Nephron progenitor cell (in vitro differentiated cells): ENCODE measurements around the gene MYBL2.

Experiments used
- DNase-seq: peaks from one replicate; pipeline ENCODE4 v3.0.0; 2021
- H3K27ac Mint-ChIP-seq: 2 replicates; pipeline ENCODE4 v1.8.0; 2021; ENCODE audit warnings: mild to moderate bottlenecking, moderate library complexity, mixed read lengths
- H3K27me3 Mint-ChIP-seq: 2 replicates; pipeline ENCODE4 v1.8.0; 2021; ENCODE audit warnings: mild to moderate bottlenecking, low read depth, mixed read lengths; ENCODE audit not compliant: poor library complexity
- H3K36me3 Mint-ChIP-seq: 2 replicates; pipeline ENCODE4 v1.8.0; 2021; ENCODE audit warnings: low read depth, mixed read lengths
- H3K4me1 Mint-ChIP-seq: 2 replicates; pipeline ENCODE4 v1.8.0; 2021; ENCODE audit warnings: mixed read lengths
- H3K4me3 Mint-ChIP-seq: 2 replicates; pipeline ENCODE4 v1.8.0; 2021; ENCODE audit warnings: mild to moderate bottlenecking, moderate library complexity, mixed read lengths
- H3K9me3 Mint-ChIP-seq: 2 replicates; pipeline ENCODE4 v1.8.0; 2021; ENCODE audit warnings: mild to moderate bottlenecking, moderate library complexity, mixed read lengths
- TF ChIP-seq, protein P1 (sequence below): fragments of 200-600 bp; sonication (generic); IDR thresholded peaks from 2 replicates; pipeline ENCODE4 v1.5.0; 2021; ENCODE audit warnings: antibody characterized with exemption

Gene MYBL2

GRCh38 chr20:43716123-43716522 lies 49.2 kb downstream of the MYBL2 start:
- no peak overlapping the region for H3K4me3 Mint-ChIP-seq
- peaks cover 7% of the 10 kb centered on the region for H3K4me1 Mint-ChIP-seq
- H3K27ac Mint-ChIP-seq: no peak overlapping the region
- peaks cover 29% of the 10 kb centered on the region for H3K36me3 Mint-ChIP-seq
- no peak for DNase-seq
- H3K9me3 Mint-ChIP-seq: no peaks in the 10 kb centered on the region
- H3K27me3 Mint-ChIP-seq: no peaks in the 10 kb centered on the region
- TF ChIP-seq, protein P1, sequence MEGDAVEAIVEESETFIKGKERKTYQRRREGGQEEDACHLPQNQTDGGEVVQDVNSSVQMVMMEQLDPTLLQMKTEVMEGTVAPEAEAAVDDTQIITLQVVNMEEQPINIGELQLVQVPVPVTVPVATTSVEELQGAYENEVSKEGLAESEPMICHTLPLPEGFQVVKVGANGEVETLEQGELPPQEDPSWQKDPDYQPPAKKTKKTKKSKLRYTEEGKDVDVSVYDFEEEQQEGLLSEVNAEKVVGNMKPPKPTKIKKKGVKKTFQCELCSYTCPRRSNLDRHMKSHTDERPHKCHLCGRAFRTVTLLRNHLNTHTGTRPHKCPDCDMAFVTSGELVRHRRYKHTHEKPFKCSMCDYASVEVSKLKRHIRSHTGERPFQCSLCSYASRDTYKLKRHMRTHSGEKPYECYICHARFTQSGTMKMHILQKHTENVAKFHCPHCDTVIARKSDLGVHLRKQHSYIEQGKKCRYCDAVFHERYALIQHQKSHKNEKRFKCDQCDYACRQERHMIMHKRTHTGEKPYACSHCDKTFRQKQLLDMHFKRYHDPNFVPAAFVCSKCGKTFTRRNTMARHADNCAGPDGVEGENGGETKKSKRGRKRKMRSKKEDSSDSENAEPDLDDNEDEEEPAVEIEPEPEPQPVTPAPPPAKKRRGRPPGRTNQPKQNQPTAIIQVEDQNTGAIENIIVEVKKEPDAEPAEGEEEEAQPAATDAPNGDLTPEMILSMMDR: no peak

- Mint-ChIP-seq H3K27ac (no peak overlapping the region), H3K27me3 (no peaks in the 10 kb centered on the region), H3K4me3 (no peak overlapping the region), H3K9me3 (no peaks in the 10 kb centered on the region), H3K36me3 (peaks cover 25% of the 10 kb centered on the region), H3K4me1 (peaks cover 7% of the 10 kb centered on the region)
- TF ChIP-seq, protein P1: no peak
- DNase-seq: no peak
These were observed 50.1 kb downstream of the MYBL2 start for GRCh38 chr20:43716757-43717615.

DNA sequence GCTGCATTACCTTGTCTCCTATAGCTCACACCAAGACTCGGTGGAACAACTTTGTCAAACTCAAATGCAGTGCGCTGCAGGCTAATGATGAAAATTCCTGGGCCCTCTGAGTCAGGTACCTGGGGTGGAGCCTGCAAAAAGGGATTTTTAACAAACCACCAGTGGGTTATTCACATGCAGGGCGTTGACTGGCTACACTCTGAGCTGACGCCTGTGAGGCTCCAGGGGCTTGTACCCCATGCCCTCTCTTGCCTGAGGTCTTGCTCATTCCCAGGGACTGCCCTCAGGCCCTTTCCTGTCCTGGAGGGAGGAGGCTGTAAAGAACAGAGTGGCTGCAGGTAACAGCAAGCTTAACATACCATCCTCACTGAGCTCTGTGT lies 50.7 kb downstream of the MYBL2 start:
- no peak for DNase-seq
- Mint-ChIP-seq H3K27me3 (no peaks in the 10 kb centered on the region), H3K36me3 (peaks cover 24% of the 10 kb centered on the region), H3K4me3 (no peak overlapping the region), H3K27ac (no peak overlapping the region), H3K9me3 (no peaks in the 10 kb centered on the region), H3K4me1 (peaks cover 7% of the 10 kb centered on the region)
- TF ChIP-seq, protein P1: no peak

- peaks cover 3% of the 10 kb centered on the region for H3K27me3 Mint-ChIP-seq
- TF ChIP-seq, protein P1: no peak
- peaks cover 7% of the 10 kb centered on the region for H3K4me1 Mint-ChIP-seq
- DNase-seq: no peak
- no peak overlapping the region for H3K4me3 Mint-ChIP-seq
- H3K27ac Mint-ChIP-seq: no peak overlapping the region
- no peaks in the 10 kb centered on the region for H3K9me3 Mint-ChIP-seq
- H3K36me3 Mint-ChIP-seq: peaks cover 17% of the 10 kb centered on the region
These were observed 53.1 kb downstream of the MYBL2 start for GRCh38 chr20:43720007-43720406.

DNA sequence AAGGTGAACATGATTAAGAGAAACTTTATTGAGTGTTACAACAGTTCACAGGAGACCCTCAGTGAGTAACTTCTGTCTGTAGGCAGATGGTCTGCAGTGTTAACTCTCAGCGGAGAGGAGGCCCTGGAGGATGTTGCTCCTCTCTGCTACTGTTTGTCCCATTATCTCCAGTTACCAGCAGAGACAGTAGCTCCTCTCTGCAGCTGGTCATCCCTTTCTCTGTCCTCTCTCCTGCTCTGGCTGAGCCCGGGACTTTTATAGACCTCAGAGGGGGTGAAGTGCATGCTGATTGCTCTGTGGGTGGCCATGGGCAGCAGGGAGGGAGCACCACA lies 54.1 kb downstream of the MYBL2 start:
- Mint-ChIP-seq H3K36me3 (peaks cover 12% of the 10 kb centered on the region), H3K27me3 (peaks cover 3% of the 10 kb centered on the region), H3K4me1 (peaks cover 7% of the 10 kb centered on the region), H3K9me3 (no peaks in the 10 kb centered on the region), H3K27ac (no peak overlapping the region), H3K4me3 (no peak overlapping the region)
- TF ChIP-seq, protein P1: no peak
- DNase-seq: no peak
